ENCODE measurements around the gene CDKL4.
"Not testable (repeated sequence)": the region's sequence is repeated elsewhere in the genome, so short reads cannot be mapped to it uniquely, and the experiment has no call there.

The CDKL4 gene

GRCh38 chr2:39141334-39142271 lies 102.2 kb downstream of the CDKL4 start:
- no peak for DNase-seq (ENCODE audit: low read depth)

DNA sequence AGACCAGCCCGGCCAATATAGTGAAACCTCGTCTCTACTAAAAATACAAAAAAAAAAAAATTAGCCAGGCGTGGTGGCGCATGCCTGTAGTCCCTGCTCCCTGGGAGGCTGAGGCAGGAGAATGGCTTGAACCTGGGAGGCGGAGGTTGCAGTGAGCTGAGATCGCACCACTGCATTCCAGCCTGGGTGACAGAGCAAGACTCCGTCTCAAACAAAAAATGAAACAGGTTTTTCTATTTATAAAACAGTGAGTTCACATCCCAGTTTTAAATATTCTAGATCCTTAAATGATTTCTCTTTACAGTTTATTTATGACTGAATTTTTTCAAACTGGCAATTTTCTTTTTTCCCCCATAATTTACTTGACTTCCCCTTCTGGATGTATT lies 102.8 kb downstream of the CDKL4 start:
- DNase-seq (ENCODE audit: low read depth) = not testable (repeated sequence)

- peak; percentile 49 for DNase-seq (ENCODE audit: low read depth)
These were observed 103.4 kb downstream of the CDKL4 start for GRCh38 chr2:39140322-39140847.

DNA sequence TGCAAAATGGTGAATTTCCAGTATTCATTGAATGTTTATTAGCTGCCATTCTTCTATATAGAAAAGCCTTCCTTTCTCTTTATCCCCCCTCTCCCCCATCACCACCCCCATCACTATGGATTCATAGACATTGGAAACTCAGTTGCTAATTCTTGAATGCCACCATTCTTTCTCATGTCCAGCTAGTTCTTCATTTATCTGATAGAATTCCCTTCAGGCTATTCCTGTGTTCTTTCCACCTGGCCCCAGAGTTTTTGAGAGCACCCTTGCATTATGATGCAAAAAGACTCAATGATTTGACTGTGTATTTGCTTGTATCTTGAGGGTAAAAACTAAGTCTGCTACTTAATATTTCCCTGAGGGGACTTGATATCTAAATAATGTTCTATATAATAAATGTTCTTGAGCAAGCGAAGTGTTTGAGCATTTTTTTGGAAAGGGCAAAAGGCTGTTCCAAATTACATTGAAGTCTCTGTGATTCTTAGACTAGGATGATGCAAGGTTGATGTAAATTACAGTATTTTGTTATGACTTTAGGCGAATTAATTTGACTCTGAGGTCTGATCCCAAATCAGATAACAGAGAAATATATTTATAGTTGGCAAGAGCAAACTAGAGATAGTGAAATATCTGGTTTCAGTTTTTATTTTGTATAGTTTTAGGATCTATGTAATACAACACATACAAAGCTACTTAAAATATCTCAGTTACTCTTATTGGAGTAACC lies 104.1 kb downstream of the CDKL4 start:
- DNase-seq (ENCODE audit: low read depth) = no peak

DNA sequence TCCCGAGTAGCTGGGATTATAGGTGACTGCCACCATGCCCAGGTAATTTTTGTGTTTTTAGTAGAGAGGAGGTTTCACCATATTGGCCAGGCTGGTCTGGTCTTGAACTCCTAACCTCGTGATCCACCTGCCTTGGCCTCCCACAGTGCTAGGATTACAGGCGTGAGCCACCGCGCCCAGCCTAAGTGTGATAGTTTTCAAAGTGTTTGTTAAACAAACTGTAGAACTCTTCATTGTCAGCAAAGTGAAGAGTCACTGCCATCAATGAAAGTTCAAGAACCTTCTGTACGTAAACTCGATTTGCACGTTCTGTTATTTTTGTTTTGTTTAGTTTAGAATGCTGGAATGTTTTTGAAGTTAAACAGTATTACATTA lies 104.9 kb downstream of the CDKL4 start:
- DNase-seq (ENCODE audit: low read depth) = no peak

GRCh38 chr2:39138187-39138836 lies 105.5 kb downstream of the CDKL4 start:
- not testable (repeated sequence) for DNase-seq (ENCODE audit: low read depth)

- DNase-seq (ENCODE audit: low read depth) = no peak
These were observed 107.0 kb downstream of the CDKL4 start for GRCh38 chr2:39136799-39137198.

- no peak for DNase-seq (ENCODE audit: low read depth)
These were observed 108.0 kb downstream of the CDKL4 start for GRCh38 chr2:39135690-39136259.

- no peak for DNase-seq (ENCODE audit: low read depth)
These were observed 110.4 kb downstream of the CDKL4 start for GRCh38 chr2:39133215-39133851.

- DNase-seq (ENCODE audit: low read depth) = peak; percentile 40
These were observed 114.8 kb downstream of the CDKL4 start for GRCh38 chr2:39128919-39129391.

- DNase-seq (ENCODE audit: low read depth) = peak; percentile 40
These were observed 115.8 kb downstream of the CDKL4 start for GRCh38 chr2:39127973-39128372.

Data from amniotic epithelial cell (primary cell).